H9 (cell line): ENCODE measurements around the gene IL17RA. TPM values are rescaled to one million over a fixed set of nuclear protein-coding genes. Genes with fewer than 3 reads are reported as not detected.

ENCODE experiments used
- DNase-seq: peaks from one replicate; pipeline ENCODE4 v3.0.0-alpha.2; 2017
- H2AFZ ChIP-seq: one replicate; pipeline ENCODE4 v1.6.1; 2013; ENCODE audit warnings: mild to moderate bottlenecking, low read length, control low read depth, moderate library complexity
- H2AK5ac ChIP-seq: 2 replicates; pipeline ENCODE4 v1.6.1; 2013; ENCODE audit warnings: low read length, control low read depth, mixed read lengths; ENCODE audit not compliant: insufficient read length
- H2BK120ac ChIP-seq: one replicate; pipeline ENCODE4 v1.6.1; 2013; ENCODE audit warnings: low read depth, mild to moderate bottlenecking, low read length, control low read depth, inconsistent platforms; ENCODE audit not compliant: poor library complexity, severe bottlenecking
- H2BK12ac ChIP-seq: 2 replicates; pipeline ENCODE4 v1.6.1; 2013; ENCODE audit warnings: low read length, control low read depth, mixed read lengths, low read depth; ENCODE audit not compliant: insufficient read length
- H2BK15ac ChIP-seq: 2 replicates; pipeline ENCODE4 v1.6.1; 2013; ENCODE audit warnings: low read depth, low read length, control low read depth
- H2BK20ac ChIP-seq: one replicate; pipeline ENCODE4 v1.6.1; 2013; ENCODE audit warnings: low read depth, mild to moderate bottlenecking, low read length, control low read depth, inconsistent platforms; ENCODE audit not compliant: poor library complexity, severe bottlenecking
- H2BK5ac ChIP-seq: 2 replicates; pipeline ENCODE4 v1.6.1; 2013; ENCODE audit warnings: low read length, control low read depth, mixed read lengths; ENCODE audit not compliant: insufficient read length
- H3K14ac ChIP-seq: 2 replicates; pipeline ENCODE4 v1.6.1; 2013; ENCODE audit warnings: low read length, control low read depth; ENCODE audit not compliant: insufficient read depth
- H3K18ac ChIP-seq: 2 replicates; pipeline ENCODE4 v1.6.1; 2013; ENCODE audit warnings: low read depth, mild to moderate bottlenecking, mixed read lengths, low read length, control low read depth; ENCODE audit not compliant: insufficient read length
- H3K23ac ChIP-seq: 2 replicates; pipeline ENCODE4 v1.6.1; 2013; ENCODE audit warnings: low read length, control low read depth, mixed read lengths, low read depth; ENCODE audit not compliant: insufficient read length
- H3K23me2 ChIP-seq: 2 replicates; pipeline ENCODE4 v1.6.1; 2013; ENCODE audit warnings: low read depth, mild to moderate bottlenecking, mixed read lengths, low read length, control low read depth; ENCODE audit not compliant: insufficient read length, poor library complexity, severe bottlenecking
- H3K27ac ChIP-seq: 2 replicates; pipeline ENCODE4 v1.5.1; 2013; ENCODE audit warnings: low read length, control low read depth, mixed read lengths, low read depth; ENCODE audit not compliant: insufficient read length
- H3K27me3 ChIP-seq: 2 replicates; pipeline ENCODE4 v1.6.1; 2013; ENCODE audit warnings: low read length, control low read depth, inconsistent platforms; ENCODE audit not compliant: insufficient read depth
- H3K4ac ChIP-seq: 2 replicates; pipeline ENCODE4 v1.6.1; 2013; ENCODE audit warnings: low read depth, mild to moderate bottlenecking, control low read depth, inconsistent platforms, low read length, moderate library complexity
- H3K4me1 ChIP-seq: 2 replicates; pipeline ENCODE4 v1.6.1; 2013; ENCODE audit warnings: low read length, control low read depth, inconsistent platforms; ENCODE audit not compliant: insufficient read depth
- H3K4me2 ChIP-seq: 2 replicates; pipeline ENCODE4 v1.6.1; 2013; ENCODE audit warnings: low read length, control low read depth, mixed read lengths; ENCODE audit not compliant: insufficient read length, insufficient read depth
- H3K56ac ChIP-seq: 2 replicates; pipeline ENCODE4 v1.6.1; 2013; ENCODE audit warnings: low read depth, mild to moderate bottlenecking, mixed read lengths, low read length, control low read depth; ENCODE audit not compliant: insufficient read length
- H3K79me1 ChIP-seq: 2 replicates; pipeline ENCODE4 v1.6.1; 2013; ENCODE audit warnings: low read depth, mild to moderate bottlenecking, moderate library complexity, low read length, control low read depth, inconsistent platforms; ENCODE audit not compliant: insufficient read depth, poor library complexity, severe bottlenecking
- H3K79me2 ChIP-seq: 2 replicates; pipeline ENCODE4 v1.6.1; 2013; ENCODE audit warnings: low read length, control low read depth, inconsistent platforms; ENCODE audit not compliant: insufficient read depth
- H3K9ac ChIP-seq: 2 replicates; pipeline ENCODE4 v1.6.1; 2013; ENCODE audit warnings: low read length, control low read depth, mixed read lengths; ENCODE audit not compliant: insufficient read length; ENCODE audit errors: extremely low read depth
- H3K9me3 ChIP-seq: one replicate; pipeline ENCODE4 v1.6.1; 2013; ENCODE audit warnings: low read depth, low read length, inconsistent platforms; ENCODE audit not compliant: control insufficient read depth
- H3T11ph ChIP-seq: one replicate; pipeline ENCODE4 v1.6.1; 2013; ENCODE audit warnings: mild to moderate bottlenecking, low read length, control low read depth, inconsistent platforms
- H4K20me1 ChIP-seq: one replicate; pipeline ENCODE4 v1.6.1; 2013; ENCODE audit not compliant: control insufficient read depth, insufficient read length, insufficient read depth
- H4K5ac ChIP-seq: 2 replicates; pipeline ENCODE4 v1.6.1; 2013; ENCODE audit warnings: low read depth, mild to moderate bottlenecking, mixed read lengths, low read length, control low read depth; ENCODE audit not compliant: insufficient read length
- H4K8ac ChIP-seq: replicated peaks from 2 replicates; pipeline ENCODE4 v1.6.1; 2013; ENCODE audit warnings: low read length, control low read depth, mixed read lengths, low read depth; ENCODE audit not compliant: insufficient read length
- H4K91ac ChIP-seq: 2 replicates; pipeline ENCODE4 v1.6.1; 2013; ENCODE audit warnings: low read depth, mild to moderate bottlenecking, moderate library complexity, mixed read lengths, low read length, control low read depth; ENCODE audit not compliant: insufficient read length
- H3K27ac Mint-ChIP-seq, 3 experiments: 2 replicates in 2 of 3; 3 replicates in 1 of 3; pipeline ENCODE4 v1.8.0; 2020 to 2021; ENCODE audit warnings: mixed read lengths in 3 of 3, mild to moderate bottlenecking in 1 of 3, moderate library complexity in 1 of 3
- H3K27me3 Mint-ChIP-seq: 2 replicates; pipeline ENCODE4 v1.8.0; 2021; ENCODE audit warnings: low read depth, mild to moderate bottlenecking, moderate library complexity, mixed read lengths
- H3K36me3 Mint-ChIP-seq, 3 experiments: 2 replicates in 2 of 3; 3 replicates in 1 of 3; pipeline ENCODE4 v1.8.0; 2020 to 2021; ENCODE audit warnings: low read depth in 3 of 3, mixed read lengths in 3 of 3; ENCODE audit not compliant: insufficient read depth in 1 of 3
- H3K4me1 Mint-ChIP-seq, 2 experiments: 2 replicates each; pipeline ENCODE4 v1.8.0; 2020; ENCODE audit warnings: mixed read lengths in 2 of 2
- H3K4me3 Mint-ChIP-seq, 2 experiments: 2 replicates in 1 of 2; 3 replicates in 1 of 2; pipeline ENCODE4 v1.8.0; 2020 to 2021; ENCODE audit warnings: mild to moderate bottlenecking in 2 of 2, mixed read lengths in 2 of 2, moderate library complexity in 1 of 2
- H3K9me3 Mint-ChIP-seq, 2 experiments: 2 replicates in 1 of 2; 3 replicates in 1 of 2; pipeline ENCODE4 v1.8.0; 2020; ENCODE audit warnings: mild to moderate bottlenecking in 2 of 2, mixed read lengths in 2 of 2, moderate library complexity in 1 of 2
- WGBS: extraction: QIAGEN DNeasy Blood & Tissue Kit; methylation state at CpG from one replicate; pipeline ENCODE4 v1.1.7; 2013; ENCODE audit warnings: missing lambda C conversion rate, low lambda C conversion rate, mixed read lengths; ENCODE audit not compliant: insufficient read length; ENCODE audit errors: extremely low coverage; 5-methylcytosine and 5-hydroxymethylcytosine counted together
- total RNA-seq: library from RNA; stranded (reverse); gene quantifications from 2 replicates; pipeline ENCODE4 v1.2.1, GENCODE V29; 2021
- TF ChIP-seq, protein P1 (sequence below): fragments of 200-600 bp; sonication (generic); conservative IDR thresholded peaks from 3 replicates; pipeline ENCODE4 v1.8.0; 2021; ENCODE audit warnings: antibody characterized with exemption, mild to moderate bottlenecking

Gene IL17RA
- total RNA-seq, 1 experiment from 2014 or later, result 12.4 TPM

DNA sequence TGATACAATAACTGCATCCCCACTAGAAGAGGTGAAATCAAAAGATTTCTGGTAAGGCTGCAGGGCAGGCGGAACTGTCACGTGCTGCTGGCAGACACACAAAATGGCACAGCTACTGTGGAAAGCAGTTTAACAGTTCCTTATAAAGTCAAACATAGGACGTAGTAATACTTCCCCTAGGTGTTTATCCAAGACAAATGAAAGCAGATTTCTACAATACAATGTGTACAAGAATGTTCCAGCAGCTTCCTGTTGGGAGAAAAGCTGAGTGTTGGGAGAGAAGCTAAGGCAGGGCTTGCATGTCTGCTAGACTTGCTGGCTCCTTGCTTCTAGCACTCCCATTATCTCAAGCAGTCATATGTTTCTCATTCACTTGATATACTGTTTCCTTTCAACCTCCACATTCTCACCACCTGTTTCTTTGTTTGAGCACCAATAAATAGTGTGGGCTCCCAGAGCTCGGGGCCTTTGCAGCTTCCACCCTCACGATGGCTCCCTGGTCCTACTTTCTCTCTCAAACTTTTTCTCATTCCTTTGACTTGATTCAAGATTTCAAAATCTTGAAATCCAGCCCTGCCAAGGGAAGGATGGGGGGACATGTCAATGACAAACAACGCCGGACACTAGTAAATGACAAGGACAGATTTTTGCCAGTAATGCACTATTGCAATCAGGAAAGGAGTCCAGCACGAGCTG, 21.2 kb upstream of the IL17RA start:
- H3K18ac ChIP-seq, result no peak overlapping the region
- H3K4me2 ChIP-seq, result no peak overlapping the region
- no peak overlapping the region for H3K27ac ChIP-seq
- H3K56ac ChIP-seq, result no peak overlapping the region
- Mint-ChIP-seq H3K27ac (no peak overlapping the region), H3K4me1 (peaks cover 2 to 3% of the 10 kb centered on the region in 2 experiments; a peak in 3 of 4 replicates), H3K36me3 (no peaks in the 10 kb centered on the region), H3K27me3 (peaks cover 18% of the 10 kb centered on the region), H3K9me3 (no peaks in the 10 kb centered on the region), H3K4me3 (no peak overlapping the region)
- no peak overlapping the region for H3K23ac ChIP-seq
- no peaks in the 10 kb centered on the region for H4K20me1 ChIP-seq
- H3K79me2 ChIP-seq, result no peaks in the 10 kb centered on the region
- no peak overlapping the region for H3T11ph ChIP-seq
- H2BK5ac ChIP-seq, result no peak overlapping the region
- H4K91ac ChIP-seq, result no peak overlapping the region
- H4K8ac ChIP-seq, result no peak overlapping the region
- no peak overlapping the region for H2AK5ac ChIP-seq
- no peak overlapping the region for H2AFZ ChIP-seq
- no peaks in the 10 kb centered on the region for H3K23me2 ChIP-seq
- H3K4ac ChIP-seq, result no peak overlapping the region
- H2BK15ac ChIP-seq, result no peak overlapping the region
- H2BK120ac ChIP-seq, result no peak overlapping the region
- no peaks in the 10 kb centered on the region for H3K9me3 ChIP-seq
- no peak overlapping the region for H2BK12ac ChIP-seq
- no peak for DNase-seq
- no peak overlapping the region for H2BK20ac ChIP-seq
- H3K79me1 ChIP-seq, result no peaks in the 10 kb centered on the region
- no CpG with 5 or more reads among the region's 8 CpGs for WGBS
- no peak overlapping the region for H3K14ac ChIP-seq
- no peaks in the 10 kb centered on the region for H3K4me1 ChIP-seq
- TF ChIP-seq, protein P1, sequence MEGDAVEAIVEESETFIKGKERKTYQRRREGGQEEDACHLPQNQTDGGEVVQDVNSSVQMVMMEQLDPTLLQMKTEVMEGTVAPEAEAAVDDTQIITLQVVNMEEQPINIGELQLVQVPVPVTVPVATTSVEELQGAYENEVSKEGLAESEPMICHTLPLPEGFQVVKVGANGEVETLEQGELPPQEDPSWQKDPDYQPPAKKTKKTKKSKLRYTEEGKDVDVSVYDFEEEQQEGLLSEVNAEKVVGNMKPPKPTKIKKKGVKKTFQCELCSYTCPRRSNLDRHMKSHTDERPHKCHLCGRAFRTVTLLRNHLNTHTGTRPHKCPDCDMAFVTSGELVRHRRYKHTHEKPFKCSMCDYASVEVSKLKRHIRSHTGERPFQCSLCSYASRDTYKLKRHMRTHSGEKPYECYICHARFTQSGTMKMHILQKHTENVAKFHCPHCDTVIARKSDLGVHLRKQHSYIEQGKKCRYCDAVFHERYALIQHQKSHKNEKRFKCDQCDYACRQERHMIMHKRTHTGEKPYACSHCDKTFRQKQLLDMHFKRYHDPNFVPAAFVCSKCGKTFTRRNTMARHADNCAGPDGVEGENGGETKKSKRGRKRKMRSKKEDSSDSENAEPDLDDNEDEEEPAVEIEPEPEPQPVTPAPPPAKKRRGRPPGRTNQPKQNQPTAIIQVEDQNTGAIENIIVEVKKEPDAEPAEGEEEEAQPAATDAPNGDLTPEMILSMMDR, result no peak
- no peak overlapping the region for H3K9ac ChIP-seq
- H3K27me3 ChIP-seq, result no peaks in the 10 kb centered on the region; the same call in 1 of the 2 replicates
- no peak overlapping the region for H4K5ac ChIP-seq
